Breast epithelium (tissue), 4 donors: ENCODE results near the gene GOLT1A. TPM values are rescaled to one million over a fixed set of nuclear protein-coding genes. Genes with fewer than 3 reads are reported as not detected.

Source experiments
- DNase-seq, 2 donors: peaks; one replicate each; pipeline ENCODE4 v3.0.0-alpha.2; 2019; ENCODE audit warnings: low spot score in 2 of 2
- H3K27ac ChIP-seq, 2 donors: fragments of 200-600 bp; sonication (generic) in 1 of 2; one replicate each; pipeline ENCODE4 v1.5.1; 2016 to 2019; ENCODE audit warnings: mild to moderate bottlenecking in 1 of 2
- H3K27me3 ChIP-seq, 2 donors: fragments of 200-600 bp; sonication (generic) in 1 of 2; one replicate each; pipeline versions ENCODE4 v1.5.1 to v1.6.0; 2017 to 2019; ENCODE audit warnings: control low read depth in 1 of 2, mild to moderate bottlenecking in 1 of 2
- H3K36me3 ChIP-seq: fragments of 200-600 bp; one replicate; pipeline ENCODE4 v1.5.1; 2019
- H3K4me1 ChIP-seq, 2 donors: fragments of 200-600 bp; sonication (generic); one replicate each; pipeline ENCODE4 v1.5.1; 2016 to 2019; ENCODE audit warnings: control low read depth in 1 of 2
- H3K4me3 ChIP-seq, 3 donors: fragments of 200-600 bp; sonication (generic); 1 replicate in 2 of 3; 2 replicates in 1 of 3; pipeline ENCODE4 v1.5.1; 2016 to 2019; ENCODE audit warnings: mild to moderate bottlenecking in 3 of 3, moderate library complexity in 2 of 3
- H3K9me3 ChIP-seq, 2 donors: fragments of 200-600 bp; sonication (generic) in 1 of 2; one replicate each; pipeline ENCODE4 v1.5.1; 2016 to 2019; ENCODE audit warnings: control low read depth in 1 of 2
- CTCF ChIP-seq, 3 donors: fragments of 450-650 bp; IDR thresholded peaks; one replicate each; pipeline ENCODE4 v1.5.1; 2016 to 2017; ENCODE audit warnings: antibody characterized with exemption in 3 of 3, mild to moderate bottlenecking in 3 of 3, moderate library complexity in 3 of 3
- POLR2A ChIP-seq: fragments of 450-650 bp; IDR thresholded peaks from one replicate; pipeline ENCODE4 v1.6.1; 2016; ENCODE audit warnings: antibody characterized with exemption, mild to moderate bottlenecking, moderate library complexity
- POLR2AphosphoS5 ChIP-seq, 3 donors: sonication (generic); formaldehyde crosslinking; IDR thresholded peaks; one replicate each; pipeline ENCODE4 v1.6.1; 2017; ENCODE audit warnings: antibody characterized with exemption in 3 of 3
- intact Hi-C: fragments of 100-400 bp; cut with DNase I; formaldehyde crosslinking; loops from one replicate; pipeline ENCODE4 v1.15.1; 2023; ENCODE audit warnings: low total_unique reads
- total RNA-seq, 3 donors: library from RNA; depleted of rRNA; stranded (reverse); fragments of >200 nt; gene quantifications; one replicate each; pipeline ENCODE4 v1.1.0, GENCODE V29; 2016

The GOLT1A gene
- total RNA-seq, 3 donors from 2014 or later, result 3.4 to 4.6 TPM; not detected in 1

DNA sequence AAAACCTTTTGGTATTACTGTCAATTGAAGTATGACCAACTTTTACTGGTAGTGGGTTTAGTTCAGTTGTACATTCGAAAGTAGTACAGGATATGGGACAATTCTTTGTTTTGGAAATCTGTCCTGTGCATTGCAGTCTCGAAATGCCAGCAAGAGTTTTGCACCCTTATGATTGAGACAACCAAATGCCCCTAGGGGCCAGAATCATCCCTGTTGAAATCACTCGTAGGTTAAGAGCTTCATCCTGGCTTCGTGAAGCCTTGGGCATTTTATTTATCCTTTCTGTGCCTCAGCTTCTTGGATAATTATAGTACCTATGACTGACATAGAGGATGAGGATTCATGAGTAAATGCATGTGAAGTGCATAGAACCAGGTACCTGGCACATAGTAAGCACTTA is 2.4 kb upstream of the GOLT1A start:
- no peak overlapping the region for H3K27ac ChIP-seq
- no peaks in the 10 kb centered on the region for H3K4me1 ChIP-seq
- intact Hi-C loops, result no loop called here
- no peak for TF ChIP-seq POLR2A
- TF ChIP-seq CTCF (IDR thresholded peaks at IDR 0.05), result no peak
- no peak for TF ChIP-seq POLR2AphosphoS5 (IDR thresholded peaks at IDR 0.05)
- DNase-seq, result no peak
- no peaks in the 10 kb centered on the region for H3K36me3 ChIP-seq
- no peaks in the 10 kb centered on the region for H3K27me3 ChIP-seq
- no peaks in the 10 kb centered on the region for H3K9me3 ChIP-seq
- no peak overlapping the region for H3K4me3 ChIP-seq

DNA sequence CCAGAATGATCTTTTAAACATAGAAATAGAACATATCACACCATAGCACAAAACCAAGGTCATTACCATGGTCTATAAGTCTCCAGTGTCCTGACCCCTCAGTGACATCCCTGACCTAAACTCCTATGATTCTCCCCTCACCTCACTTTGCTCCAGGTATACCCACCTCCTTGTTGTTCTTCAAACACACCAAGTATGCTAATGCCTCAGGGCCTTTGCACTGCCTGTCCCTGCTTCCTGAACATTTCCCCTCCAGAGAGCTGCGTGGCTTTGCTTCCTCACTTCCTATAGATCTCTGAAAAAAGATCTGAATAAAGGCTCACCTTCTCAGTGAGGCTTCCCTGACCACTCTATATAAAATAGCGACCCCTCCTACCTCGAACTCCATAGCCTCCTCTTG is 1.1 kb downstream of the GOLT1A start:
- TF ChIP-seq CTCF (IDR thresholded peaks at IDR 0.05) (no peak), POLR2AphosphoS5 (IDR thresholded peaks at IDR 0.05) (no peak), POLR2A (no peak)
- Histone ChIP-seq H3K9me3 (no peaks in the 10 kb centered on the region), H3K27me3 (no peaks in the 10 kb centered on the region), H3K36me3 (no peaks in the 10 kb centered on the region), H3K27ac (no peak overlapping the region), H3K4me1 (no peaks in the 10 kb centered on the region), H3K4me3 (no peak overlapping the region)
- no peak for DNase-seq
- intact Hi-C loops, result loop anchor here (5.0 kb wide), 1 partner anchor 55 kb away; no protein-coding TSS in a partner anchor

DNA sequence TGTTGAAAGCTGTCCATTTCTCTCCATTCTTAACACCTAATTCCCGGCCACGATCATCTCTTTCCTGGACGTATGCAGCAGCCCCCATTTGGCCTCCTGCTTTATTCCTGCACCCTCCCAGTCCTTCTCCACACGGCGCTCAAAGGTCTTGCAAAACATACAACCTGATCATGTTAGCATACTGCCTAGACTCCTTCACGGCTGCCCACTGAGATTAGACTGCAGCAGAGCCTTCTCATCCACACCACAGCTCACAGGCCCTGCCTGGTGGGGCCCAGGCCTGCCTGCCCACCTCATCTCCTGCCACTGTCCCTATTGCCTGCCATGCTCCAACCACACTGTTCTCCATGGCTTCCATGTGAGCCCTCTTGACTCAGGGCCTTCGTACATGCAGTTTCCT is 2.7 kb downstream of the GOLT1A start:
- DNase-seq, result no peak
- H3K36me3 ChIP-seq, result no peaks in the 10 kb centered on the region

GRCh38 chr1:204207136-204207616 is 6.6 kb downstream of the GOLT1A start:
- Histone ChIP-seq H3K4me1 (no peaks in the 10 kb centered on the region), H3K9me3 (no peaks in the 10 kb centered on the region), H3K36me3 (no peaks in the 10 kb centered on the region), H3K27ac (no peak overlapping the region), H3K4me3 (no peak overlapping the region), H3K27me3 (no peaks in the 10 kb centered on the region)
- intact Hi-C loops, result no loop called here
- TF ChIP-seq POLR2AphosphoS5 (IDR thresholded peaks at IDR 0.05) (peak in 1 of 3 donors; percentile 27), POLR2A (no peak), CTCF (IDR thresholded peaks at IDR 0.05) (peak; percentile 74 to 83 (median 78))
- peak; percentile 49 to 76 for DNase-seq

More for the DNA sequence above, 2.7 kb downstream of the GOLT1A start:
- intact Hi-C loops, result loop anchor here (5.0 kb wide), 1 partner anchor 54 kb away; no protein-coding TSS in a partner anchor
- no peak overlapping the region for H3K4me3 ChIP-seq
- no peaks in the 10 kb centered on the region for H3K4me1 ChIP-seq
- no peaks in the 10 kb centered on the region for H3K9me3 ChIP-seq
- no peak overlapping the region for H3K27ac ChIP-seq
- TF ChIP-seq POLR2A (no peak), POLR2AphosphoS5 (IDR thresholded peaks at IDR 0.05) (no peak), CTCF (IDR thresholded peaks at IDR 0.05) (no peak)
- no peaks in the 10 kb centered on the region for H3K27me3 ChIP-seq

GRCh38 chr1:204206121-204206520 is 7.7 kb downstream of the GOLT1A start:
- Histone ChIP-seq H3K36me3 (no peaks in the 10 kb centered on the region), H3K27ac (peak overlapping the region in 1 of 2 donors; percentile 26), H3K4me1 (no peaks in the 10 kb centered on the region), H3K27me3 (no peaks in the 10 kb centered on the region), H3K9me3 (no peaks in the 10 kb centered on the region), H3K4me3 (no peak overlapping the region)
- no peak for DNase-seq
- TF ChIP-seq CTCF (IDR thresholded peaks at IDR 0.05) (peak in 1 of 3 donors; percentile 40), POLR2A (no peak)
- intact Hi-C loops, result no loop called here
